ENCODE data around the gene GTF3C2. TPM values are rescaled to one million over a fixed set of nuclear protein-coding genes. Genes with fewer than 3 reads are reported as not detected.

The GTF3C2 gene
- total and polyA plus RNA-seq, 9 of the 15 experiments (the other 6 are each of a cell fraction or from before 2014, with no cell fraction given), result 35.5 to 96.8 (median 53.0) TPM

DNA sequence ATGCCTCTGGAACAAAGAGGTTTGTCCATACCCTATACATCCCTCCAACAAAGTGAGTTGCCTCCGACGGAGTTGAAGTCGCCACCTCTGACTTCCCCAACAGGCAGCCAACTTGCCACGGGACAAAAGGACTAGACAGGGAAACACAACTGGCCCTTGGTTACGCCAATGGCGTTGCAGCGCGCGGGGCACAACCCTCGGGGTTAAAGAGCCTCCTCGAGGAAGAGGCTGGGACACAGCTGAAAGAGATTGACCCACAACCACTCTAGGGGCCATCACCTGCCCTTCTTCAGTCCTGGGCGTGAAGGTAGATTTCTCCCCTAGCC, 545 bp downstream of the GTF3C2 start (continued):
- TF ChIP-seq, protein P1, sequence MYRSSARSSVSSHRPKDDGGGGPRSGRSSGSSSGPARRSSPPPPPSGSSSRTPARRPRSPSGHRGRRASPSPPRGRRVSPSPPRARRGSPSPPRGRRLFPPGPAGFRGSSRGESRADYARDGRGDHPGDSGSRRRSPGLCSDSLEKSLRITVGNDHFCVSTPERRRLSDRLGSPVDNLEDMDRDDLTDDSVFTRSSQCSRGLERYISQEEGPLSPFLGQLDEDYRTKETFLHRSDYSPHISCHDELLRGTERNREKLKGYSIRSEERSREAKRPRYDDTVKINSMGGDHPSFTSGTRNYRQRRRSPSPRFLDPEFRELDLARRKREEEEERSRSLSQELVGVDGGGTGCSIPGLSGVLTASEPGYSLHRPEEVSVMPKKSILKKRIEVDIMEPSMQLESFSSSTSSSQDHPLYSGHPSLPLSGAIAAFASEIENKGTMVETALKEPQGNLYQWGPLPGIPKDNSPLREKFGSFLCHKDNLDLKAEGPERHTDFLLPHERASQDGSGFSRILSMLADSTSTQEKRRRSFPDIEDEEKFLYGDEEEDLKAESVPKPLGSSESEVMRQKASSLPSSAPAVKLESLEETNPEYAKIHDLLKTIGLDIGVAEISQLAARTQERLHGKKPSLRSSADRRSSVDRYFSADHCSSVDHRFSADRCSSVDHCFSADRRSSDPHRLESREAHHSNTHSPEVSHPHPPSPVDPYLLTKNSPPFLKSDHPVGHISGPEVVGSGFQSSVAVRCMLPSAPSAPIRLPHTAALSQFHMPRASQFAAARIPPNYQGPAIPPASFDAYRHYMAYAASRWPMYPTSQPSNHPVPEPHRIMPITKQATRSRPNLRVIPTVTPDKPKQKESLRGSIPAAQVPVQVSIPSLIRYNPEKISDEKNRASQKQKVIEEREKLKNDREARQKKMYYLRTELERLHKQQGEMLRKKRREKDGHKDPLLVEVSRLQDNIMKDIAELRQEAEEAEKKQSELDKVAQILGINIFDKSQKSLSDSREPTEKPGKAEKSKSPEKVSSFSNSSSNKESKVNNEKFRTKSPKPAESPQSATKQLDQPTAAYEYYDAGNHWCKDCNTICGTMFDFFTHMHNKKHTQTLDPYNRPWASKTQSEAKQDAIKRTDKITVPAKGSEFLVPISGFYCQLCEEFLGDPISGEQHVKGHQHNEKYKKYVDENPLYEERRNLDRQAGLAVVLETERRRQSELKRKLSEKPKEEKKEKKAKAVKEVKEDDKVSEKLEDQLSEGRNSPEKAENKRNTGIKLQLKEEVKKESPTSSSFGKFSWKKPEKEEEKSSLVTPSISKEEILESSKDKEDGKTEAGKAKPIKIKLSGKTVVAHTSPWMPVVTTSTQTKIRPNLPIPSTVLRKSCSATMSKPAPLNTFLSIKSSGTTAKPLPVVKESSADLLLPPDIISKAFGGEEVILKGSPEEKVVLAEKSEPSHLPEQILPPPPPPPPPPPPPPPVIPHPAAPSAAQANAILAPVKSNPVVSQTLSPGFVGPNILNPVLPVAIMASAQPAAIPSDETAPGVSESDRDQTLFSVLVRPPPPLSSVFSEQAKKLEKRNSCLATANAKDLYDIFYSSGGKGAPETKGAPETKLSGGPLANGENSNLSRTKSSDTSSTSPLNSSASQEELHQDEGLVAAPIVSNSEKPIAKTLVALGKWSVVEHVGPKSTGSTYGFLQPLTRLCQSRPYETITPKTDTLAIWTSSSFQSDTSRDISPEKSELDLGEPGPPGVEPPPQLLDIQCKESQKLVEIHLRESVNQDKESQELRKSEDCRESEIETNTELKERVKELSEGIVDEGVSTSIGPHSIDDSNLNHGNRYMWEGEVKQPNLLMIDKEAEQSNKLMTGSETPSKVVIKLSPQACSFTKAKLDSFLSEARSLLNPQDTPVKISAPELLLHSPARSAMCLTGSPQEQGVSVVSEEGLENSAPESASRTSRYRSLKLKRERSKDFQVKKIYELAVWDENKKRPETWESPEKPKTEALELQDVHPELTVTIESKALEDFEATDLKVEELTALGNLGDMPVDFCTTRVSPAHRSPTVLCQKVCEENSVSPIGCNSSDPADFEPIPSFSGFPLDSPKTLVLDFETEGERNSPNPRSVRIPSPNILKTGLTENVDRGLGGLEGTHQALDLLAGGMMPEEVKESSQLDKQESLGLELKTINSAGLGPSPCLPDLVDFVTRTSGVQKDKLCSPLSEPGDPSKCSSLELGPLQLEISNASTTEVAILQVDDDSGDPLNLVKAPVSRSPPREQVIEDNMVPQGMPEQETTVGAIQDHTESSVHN (IDR thresholded peaks at IDR 0.05; ENCODE audit: borderline replicate concordance in 1 of 2, low read depth in 1 of 2), result no peak
- TF ChIP-seq FUS (optimal IDR thresholded peaks at IDR 0.05; ENCODE audit: low read depth, low read length) (no peak), RFX1 (IDR thresholded peaks at IDR 0.05) (peak; percentile 37; the same call in 1 of the 2 replicates), KHSRP (IDR thresholded peaks at IDR 0.05) (no peak), TEAD4 (IDR thresholded peaks at IDR 0.05; ENCODE audit: low read length) (0 out of 2 replicates have a peak, but pooled peaks have one; percentile 6), TEAD4 (CRISPR knock-in tag; IDR thresholded peaks at IDR 0.05; ENCODE audit: borderline replicate concordance) (no peak), SIRT6 (IDR thresholded peaks at IDR 0.05; ENCODE audit: low read depth, low read length) (no peak), ZKSCAN1 (IDR thresholded peaks at IDR 0.05; ENCODE audit: low read depth, low read length) (0 out of 2 replicates have a peak, but pooled peaks have one; percentile 24), CEBPG (CRISPR knock-in tag; IDR thresholded peaks at IDR 0.05) (no peak), CEBPG (tag; conservative IDR thresholded peaks at IDR 0.05 in 1 of 2, IDR thresholded peaks at IDR 0.05 in 1 of 2) (no peak)
- TF ChIP-seq, protein P2, sequence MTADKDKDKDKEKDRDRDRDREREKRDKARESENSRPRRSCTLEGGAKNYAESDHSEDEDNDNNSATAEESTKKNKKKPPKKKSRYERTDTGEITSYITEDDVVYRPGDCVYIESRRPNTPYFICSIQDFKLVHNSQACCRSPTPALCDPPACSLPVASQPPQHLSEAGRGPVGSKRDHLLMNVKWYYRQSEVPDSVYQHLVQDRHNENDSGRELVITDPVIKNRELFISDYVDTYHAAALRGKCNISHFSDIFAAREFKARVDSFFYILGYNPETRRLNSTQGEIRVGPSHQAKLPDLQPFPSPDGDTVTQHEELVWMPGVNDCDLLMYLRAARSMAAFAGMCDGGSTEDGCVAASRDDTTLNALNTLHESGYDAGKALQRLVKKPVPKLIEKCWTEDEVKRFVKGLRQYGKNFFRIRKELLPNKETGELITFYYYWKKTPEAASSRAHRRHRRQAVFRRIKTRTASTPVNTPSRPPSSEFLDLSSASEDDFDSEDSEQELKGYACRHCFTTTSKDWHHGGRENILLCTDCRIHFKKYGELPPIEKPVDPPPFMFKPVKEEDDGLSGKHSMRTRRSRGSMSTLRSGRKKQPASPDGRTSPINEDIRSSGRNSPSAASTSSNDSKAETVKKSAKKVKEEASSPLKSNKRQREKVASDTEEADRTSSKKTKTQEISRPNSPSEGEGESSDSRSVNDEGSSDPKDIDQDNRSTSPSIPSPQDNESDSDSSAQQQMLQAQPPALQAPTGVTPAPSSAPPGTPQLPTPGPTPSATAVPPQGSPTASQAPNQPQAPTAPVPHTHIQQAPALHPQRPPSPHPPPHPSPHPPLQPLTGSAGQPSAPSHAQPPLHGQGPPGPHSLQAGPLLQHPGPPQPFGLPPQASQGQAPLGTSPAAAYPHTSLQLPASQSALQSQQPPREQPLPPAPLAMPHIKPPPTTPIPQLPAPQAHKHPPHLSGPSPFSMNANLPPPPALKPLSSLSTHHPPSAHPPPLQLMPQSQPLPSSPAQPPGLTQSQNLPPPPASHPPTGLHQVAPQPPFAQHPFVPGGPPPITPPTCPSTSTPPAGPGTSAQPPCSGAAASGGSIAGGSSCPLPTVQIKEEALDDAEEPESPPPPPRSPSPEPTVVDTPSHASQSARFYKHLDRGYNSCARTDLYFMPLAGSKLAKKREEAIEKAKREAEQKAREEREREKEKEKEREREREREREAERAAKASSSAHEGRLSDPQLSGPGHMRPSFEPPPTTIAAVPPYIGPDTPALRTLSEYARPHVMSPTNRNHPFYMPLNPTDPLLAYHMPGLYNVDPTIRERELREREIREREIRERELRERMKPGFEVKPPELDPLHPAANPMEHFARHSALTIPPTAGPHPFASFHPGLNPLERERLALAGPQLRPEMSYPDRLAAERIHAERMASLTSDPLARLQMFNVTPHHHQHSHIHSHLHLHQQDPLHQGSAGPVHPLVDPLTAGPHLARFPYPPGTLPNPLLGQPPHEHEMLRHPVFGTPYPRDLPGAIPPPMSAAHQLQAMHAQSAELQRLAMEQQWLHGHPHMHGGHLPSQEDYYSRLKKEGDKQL (CRISPR knock-in tag; IDR thresholded peaks at IDR 0.05; ENCODE audit: borderline replicate concordance), result no peak
- TF ChIP-seq, protein P3, sequence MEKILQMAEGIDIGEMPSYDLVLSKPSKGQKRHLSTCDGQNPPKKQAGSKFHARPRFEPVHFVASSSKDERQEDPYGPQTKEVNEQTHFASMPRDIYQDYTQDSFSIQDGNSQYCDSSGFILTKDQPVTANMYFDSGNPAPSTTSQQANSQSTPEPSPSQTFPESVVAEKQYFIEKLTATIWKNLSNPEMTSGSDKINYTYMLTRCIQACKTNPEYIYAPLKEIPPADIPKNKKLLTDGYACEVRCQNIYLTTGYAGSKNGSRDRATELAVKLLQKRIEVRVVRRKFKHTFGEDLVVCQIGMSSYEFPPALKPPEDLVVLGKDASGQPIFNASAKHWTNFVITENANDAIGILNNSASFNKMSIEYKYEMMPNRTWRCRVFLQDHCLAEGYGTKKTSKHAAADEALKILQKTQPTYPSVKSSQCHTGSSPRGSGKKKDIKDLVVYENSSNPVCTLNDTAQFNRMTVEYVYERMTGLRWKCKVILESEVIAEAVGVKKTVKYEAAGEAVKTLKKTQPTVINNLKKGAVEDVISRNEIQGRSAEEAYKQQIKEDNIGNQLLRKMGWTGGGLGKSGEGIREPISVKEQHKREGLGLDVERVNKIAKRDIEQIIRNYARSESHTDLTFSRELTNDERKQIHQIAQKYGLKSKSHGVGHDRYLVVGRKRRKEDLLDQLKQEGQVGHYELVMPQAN (IDR thresholded peaks at IDR 0.05; ENCODE audit: borderline replicate concordance), result peak; percentile 72; the same call in 1 of the 2 replicates
